Measurements from ENCODE around the gene LRRC8A.
A peak's percentile ranks its signal among the peaks of the same experiment; 100 is the strongest.
"Not testable (repeated sequence)": the region's sequence is repeated elsewhere in the genome, so short reads cannot be mapped to it uniquely, and the experiment has no call there.

LRRC8A gene

DNA sequence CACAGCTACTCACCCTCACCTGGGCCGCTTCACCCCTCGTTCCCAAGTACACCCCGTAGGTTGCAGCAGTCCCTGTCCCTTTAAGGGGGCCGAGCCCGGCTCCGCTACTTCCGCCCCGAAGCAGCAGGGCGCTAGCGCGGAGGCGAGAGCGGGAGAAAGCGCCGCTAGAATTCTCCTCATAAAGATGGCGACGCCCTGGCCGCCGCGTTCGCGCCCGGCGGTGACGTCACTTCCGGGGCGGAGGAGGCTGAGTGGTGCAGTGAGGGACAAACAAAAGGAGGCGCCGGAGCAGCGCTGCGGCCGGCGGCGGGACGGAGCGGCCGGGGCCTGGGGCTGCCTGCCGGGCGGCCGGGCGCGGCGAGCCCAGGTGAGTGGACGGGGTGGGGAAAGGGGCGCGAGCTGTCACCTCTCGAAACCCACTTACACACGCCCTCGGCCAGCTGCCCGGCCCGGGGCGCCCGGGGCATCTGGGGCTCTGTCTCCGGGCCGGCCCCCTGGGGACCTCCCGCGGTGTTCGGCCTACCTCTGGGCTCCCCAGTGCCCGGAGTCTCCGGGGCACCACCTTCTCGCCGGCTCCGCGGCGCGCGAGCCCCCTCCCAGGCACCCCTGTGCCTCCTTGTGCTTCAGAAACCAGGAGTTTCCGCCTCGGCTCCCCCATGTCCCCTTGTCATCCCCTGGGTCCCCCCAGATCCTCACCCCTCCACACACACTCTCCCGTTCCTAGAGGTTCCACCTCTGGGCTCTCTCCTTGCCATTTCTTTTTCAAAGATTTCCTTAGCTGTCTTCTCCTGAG, at the start of gene LRRC8A, which contains the start of gene KYAT1:
Gene LRRC8A, plus strand, starts transcription at position 250 of the 793 bp plus-strand sequence. CDS start 25,032 bp downstream, outside the sequence.
Gene KYAT1, minus strand, starts transcription at position 67 of the 793 bp plus-strand sequence. CDS start 36,545 bp downstream, outside the sequence.
- DNase-seq = peak; percentile 79

- DNase-seq = no peak
Observed at GRCh38 chr9:128833696-128834095, 48.2 kb upstream of the LRRC8A start.

- no peak for DNase-seq
Observed at GRCh38 chr9:128835246-128836210, 46.4 kb upstream of the LRRC8A start.

- DNase-seq = no peak
Observed at GRCh38 chr9:128836509-128837145, 45.3 kb upstream of the LRRC8A start.

DNA sequence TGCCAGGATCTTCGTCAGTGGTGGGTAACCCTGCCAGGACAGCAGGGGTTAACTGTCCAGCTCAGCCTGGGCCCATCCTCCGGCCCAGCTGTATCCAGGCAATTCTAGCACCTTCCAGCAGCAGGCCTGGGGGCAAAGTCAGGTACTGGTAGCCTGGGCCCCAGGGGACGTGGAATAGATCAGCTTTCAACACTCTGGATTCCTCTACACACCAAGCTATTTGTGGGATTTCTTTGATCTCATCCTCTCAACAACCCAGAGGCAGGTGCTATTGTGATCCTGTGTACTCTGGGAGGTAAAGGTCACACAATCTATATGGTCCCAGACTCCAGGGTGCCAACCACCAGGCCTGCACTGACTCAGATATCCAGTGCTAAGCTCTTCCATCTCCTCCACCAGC, 43.6 kb upstream of the LRRC8A start:
- DNase-seq = no peak

DNA sequence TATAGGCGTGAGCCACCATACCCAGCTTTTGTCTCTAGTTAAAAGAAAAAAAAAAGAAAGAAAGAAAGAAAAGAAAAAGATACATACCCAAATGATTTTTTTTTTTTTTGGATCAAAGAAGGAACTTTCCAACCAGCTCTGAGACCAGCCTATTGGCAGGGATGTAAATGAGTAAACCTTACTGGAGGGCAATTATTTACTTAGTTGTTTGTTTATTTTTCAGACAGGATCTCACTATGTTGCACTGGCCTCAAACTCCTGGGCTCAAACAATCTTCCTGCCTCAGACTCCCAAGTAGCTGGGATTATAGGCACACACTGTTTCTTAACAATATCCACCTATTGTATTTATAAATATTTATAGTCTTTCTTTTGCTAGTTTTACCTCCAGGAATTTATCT, 41.4 kb upstream of the LRRC8A start:
- no peak for DNase-seq

DNA sequence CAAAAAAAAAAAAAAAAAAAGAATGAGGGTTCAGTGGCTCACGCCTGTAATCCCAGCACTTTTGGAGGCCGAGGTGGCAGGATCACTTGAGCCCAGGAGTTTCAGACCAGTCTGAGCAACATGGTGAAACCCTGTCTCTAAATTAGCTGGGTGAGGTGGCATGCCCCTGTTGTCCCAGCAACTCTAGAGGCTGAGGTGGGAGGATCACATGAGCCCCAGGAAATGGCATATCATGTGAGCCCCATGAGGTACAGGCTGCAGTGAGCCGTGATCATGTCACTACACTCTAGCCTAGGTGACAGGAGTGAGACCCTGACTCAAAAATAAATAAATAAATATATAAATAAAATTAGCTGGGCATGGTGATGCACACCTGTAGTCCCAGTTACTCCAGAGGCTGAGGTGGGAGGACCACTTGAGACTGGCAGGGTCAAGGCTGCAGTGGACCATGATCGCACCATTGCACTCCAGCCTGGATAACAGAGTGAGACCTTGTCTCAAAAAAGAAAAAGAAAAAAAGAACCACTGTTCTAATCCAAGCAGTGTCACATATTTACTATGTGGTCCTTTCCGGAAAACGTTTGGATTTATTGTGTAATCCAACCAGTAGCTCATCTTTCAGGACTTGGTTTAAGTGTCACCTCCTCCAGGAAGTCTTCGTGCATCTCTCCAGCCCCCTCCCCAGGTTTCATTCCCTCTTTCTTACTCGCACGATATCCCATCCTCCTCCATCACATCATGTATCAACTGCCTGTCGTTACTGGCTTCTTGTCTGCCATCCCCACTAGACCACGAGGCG, 40.0 kb upstream of the LRRC8A start:
- no peak for DNase-seq

DNA sequence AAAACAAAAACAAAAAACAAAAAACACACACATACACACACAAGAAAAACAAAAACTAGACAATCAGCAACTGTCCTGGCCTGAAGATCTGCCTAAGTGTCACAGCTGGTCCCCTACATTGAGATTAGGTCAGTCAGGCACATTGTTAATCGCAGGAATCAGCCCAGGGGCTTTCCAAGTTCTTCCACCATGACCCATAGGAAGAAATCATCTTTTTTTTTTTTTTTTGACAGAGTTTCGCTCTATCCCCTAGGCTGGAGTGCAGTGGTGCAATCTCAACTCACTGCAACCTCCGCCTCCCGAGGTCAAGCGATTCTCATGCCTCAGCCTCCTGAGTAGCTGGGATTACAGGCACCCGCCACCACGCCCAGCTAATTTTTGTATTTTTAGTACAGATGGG, 38.8 kb upstream of the LRRC8A start:
- DNase-seq = not testable (repeated sequence)

DNA sequence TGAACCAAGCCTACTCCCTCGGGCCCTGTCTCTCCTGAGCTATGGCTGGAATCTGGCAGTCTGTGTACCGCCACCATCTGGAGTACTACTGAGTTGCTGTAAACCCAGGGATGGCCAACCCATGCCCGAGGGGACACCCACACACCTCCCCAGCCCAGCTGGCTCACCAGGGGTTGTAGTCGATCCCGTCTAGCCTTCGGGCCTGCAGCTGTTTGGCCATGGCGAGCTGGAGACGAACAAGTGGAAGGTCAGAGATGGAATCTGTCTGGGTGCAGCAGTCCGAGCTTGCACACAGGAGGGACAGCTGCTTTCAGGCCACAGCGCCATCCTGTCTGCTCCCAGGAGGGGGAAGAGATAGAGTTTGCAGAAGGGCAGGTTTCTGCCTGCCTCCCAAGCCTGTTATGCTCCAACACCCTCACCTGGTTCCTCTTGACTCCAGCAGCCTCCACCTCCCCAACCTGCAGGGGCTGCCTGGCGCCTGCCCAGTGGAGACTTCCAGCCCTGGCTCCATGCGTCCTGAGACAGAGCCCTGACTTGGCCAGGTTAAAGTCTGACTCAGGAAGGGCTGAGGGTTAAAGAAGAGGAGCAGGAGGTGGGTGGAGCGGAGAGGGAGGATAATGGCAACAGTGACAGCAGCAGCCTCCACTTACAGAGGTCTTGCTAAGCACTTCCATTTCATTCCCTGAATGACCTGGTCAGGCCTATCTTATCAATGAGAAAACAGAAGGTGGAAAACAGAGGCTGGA, 36.6 kb upstream of the LRRC8A start:
- no peak for DNase-seq

DNA sequence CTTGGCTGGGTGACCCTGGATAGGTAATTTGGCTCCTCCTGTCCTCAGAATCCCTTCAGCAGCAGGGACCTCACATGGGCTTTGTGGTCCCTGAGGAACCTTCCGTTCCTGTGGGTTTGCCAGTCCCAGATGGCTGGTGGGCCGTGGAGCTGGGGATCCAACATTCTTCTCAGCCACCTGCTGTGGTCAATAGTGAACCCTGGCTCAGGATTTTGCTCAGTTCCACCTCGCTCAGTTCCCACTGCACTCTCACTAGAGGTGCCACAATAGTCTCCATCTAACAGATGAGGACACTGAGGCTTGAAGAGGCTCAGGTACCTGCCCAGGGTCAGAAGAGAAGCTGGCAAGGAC, 35.3 kb upstream of the LRRC8A start:
- no peak for DNase-seq

GRCh38 chr9:128847803-128848202, 34.1 kb upstream of the LRRC8A start:
- no peak for DNase-seq

DNA sequence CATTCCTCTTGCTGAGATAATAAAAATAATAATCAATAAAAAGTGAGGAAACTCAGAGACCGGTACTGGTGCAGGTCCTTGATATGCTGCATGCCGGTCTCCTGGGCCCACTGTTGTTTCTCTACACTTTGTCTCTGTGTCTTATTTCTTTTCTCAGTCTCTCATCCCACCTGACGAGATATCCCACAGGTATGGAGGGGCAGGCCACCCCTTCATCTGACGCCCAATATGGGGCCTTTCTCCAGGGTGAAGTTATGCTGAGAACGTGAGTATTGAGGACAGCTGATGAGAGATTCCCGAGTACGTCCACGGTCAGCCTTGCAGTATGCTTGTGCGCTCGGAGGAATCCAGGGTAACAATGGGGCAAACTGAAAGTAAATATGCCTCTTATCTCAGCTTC, 30.9 kb upstream of the LRRC8A start:
- not testable (repeated sequence) for DNase-seq

DNA sequence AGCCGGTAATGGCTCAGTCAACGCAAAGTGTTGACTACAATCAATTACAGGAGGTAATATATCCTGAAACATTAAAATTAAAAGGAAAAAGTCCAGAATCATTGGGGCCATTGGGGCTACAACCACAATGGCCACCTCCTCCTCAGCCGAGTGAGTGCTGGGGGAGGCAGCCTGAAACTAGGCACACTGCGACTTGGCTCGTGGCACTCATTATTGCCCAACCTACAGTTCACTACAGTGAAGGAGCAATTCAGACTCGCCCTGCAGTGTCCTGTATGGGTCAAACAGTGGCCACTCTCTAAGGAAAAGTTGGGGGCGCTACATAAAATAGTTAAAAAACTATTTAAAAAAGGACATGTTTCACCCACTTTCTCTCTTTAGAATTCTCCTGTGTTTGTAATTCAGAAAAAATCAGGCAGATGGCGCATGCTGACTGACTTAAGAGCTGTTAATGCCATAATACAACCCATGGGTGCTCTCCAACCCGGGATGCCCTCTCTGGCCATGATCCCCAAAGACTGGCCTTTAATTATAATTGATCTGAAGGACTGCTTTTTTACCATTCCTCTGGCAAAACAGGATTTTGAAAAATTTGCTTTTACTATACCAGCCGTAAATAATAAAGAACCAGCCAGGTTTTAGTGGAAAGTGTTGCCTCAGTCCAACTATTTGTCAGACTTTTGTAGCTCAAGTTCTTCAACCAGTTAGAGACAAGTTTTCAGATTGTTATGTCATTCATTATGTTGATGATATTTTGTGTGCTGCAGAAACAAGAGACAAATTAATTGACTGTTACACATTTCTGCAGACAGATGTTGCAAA, 29.9 kb upstream of the LRRC8A start:
- DNase-seq = peak; percentile 6

DNA sequence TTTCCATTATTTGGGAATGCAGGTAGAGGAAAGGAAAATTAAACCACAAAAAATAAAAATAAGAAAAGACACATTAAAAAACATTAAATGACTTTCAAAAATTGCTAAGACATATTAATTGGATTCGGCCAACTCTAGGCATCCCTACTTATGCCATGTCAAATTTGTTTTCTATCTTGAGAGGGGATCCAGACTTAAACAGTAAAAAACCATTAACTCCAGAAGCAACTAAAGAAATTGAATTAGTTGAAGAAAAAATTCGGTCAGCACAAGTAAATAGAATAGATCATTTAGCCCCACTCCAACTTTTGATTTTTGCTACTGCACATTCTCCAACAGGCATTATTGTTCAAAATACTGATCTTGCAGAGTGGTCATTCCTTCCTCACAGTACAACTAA, 29.3 kb upstream of the LRRC8A start:
- not testable (repeated sequence) for DNase-seq

DNA sequence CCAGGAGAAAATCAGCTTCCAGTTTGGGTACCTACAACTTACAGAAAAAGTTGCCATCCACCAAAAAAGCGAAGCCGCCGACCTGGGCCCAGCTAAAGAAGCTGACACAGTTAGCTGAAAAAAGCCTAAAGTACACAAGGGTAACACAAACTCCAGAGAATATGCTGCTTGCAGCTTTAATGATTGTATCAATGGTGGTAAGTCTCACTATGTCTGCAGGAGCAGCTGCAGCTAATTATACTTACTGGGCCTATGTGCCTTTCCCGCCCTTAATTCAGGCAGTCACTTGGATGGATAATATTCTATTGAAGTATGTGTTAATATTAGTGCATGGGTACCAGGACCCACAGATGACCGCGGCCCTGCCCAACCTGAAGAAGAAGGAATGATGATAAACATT, 27.5 kb upstream of the LRRC8A start:
- not testable (repeated sequence) for DNase-seq

- not testable (repeated sequence) for DNase-seq
Observed at GRCh38 chr9:128858476-128858875, 23.5 kb upstream of the LRRC8A start.

- DNase-seq = no peak
Observed at GRCh38 chr9:128860937-128861336, 21.0 kb upstream of the LRRC8A start.

GRCh38 chr9:128861501-128861900, 20.4 kb upstream of the LRRC8A start:
- DNase-seq = no peak

DNA sequence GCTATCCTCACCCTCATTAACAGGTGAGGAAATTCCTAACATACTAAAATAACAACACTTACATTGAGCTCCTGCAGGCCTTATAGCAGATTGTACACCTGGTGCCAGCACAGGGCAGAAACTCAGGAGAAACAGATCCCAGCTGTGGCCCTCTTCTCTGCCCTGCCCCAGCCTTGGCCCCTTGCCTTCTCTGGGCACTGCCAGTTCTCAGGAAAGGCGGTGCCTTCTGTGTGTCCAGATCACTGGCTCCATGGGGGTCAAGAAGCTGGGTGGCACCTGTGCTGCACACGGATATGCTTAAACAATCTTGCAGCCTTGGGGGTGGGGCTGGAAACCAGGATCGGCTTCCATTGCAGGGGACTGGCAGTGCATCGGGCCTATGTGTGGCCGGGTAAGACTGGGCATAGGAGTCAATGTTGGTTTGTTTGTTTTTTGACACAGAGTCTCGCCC, 19.5 kb upstream of the LRRC8A start:
- no peak for DNase-seq

GRCh38 chr9:128863647-128864046, 18.3 kb upstream of the LRRC8A start:
- peak; percentile 34 for DNase-seq

Measured in kidney glomerular epithelial cell (primary cell).